ENCODE results near the gene FAM171A2. TPM values are rescaled to one million over a fixed set of nuclear protein-coding genes. Genes with fewer than 3 reads are reported as not detected.

Gene FAM171A2
- 0.37 TPM in 1 of 2 replicates, not detected in the other for total RNA-seq (2013; cell fraction: nucleolus; rRNA removed)
- total RNA-seq (2014; rRNA removed) (1.1 and 1.3 TPM in 2 replicates), total RNA-seq (2014; rRNA removed; fragmentation: Illumina TruSeq; extraction: Trizol) (0.09 and 0.36 TPM in 2 replicates), total RNA-seq (2021) (1.3 and 1.7 TPM in 2 replicates), polyA plus RNA-seq (2011; rRNA removed) (0.04 and 0.18 TPM in 2 replicates), polyA plus RNA-seq (2014; fragmentation: Illumina TruSeq; extraction: Trizol) (0.13 TPM in 1 of 2 replicates, not detected in the other), polyA plus RNA-seq (2014; fragmentation: Nextera tagmentation; extraction: Ambion mirVana) (under 1 TPM in 1 of 2 experiments, not detected in 1; 0.09 TPM), polyA plus RNA-seq (2014; rRNA removed) (0.82 and 1.1 TPM in 2 replicates), polyA plus RNA-seq (2016; fragmentation: Nextera tagmentation; extraction: Ambion mirVana) (under 1 TPM in 1 of 2 experiments, not detected in 1; 0.08 TPM), polyA minus RNA-seq (2011; rRNA and poly(A)+ RNA removed) (0.22 and 0.41 TPM in 2 replicates), Bru-seq, nascent RNA (percentile 24 among the genes with signal in this experiment), BruChase-seq, experiment 1, labeled RNA remaining after a 6-hour chase (percentile 11 among the genes with signal in this experiment), BruChase-seq, experiment 2, labeled RNA remaining after a 2-hour chase (not detected)
- 0.10 TPM for polyA plus RNA-seq (2011; ENCODE audit: low read depth)
- 0.16 and 0.33 TPM in 2 replicates for polyA plus RNA-seq (2011; cell fraction: cytosol; rRNA removed)
- 0.34 and 0.39 TPM in 2 replicates for polyA plus RNA-seq (2011; cell fraction: nucleus; rRNA removed)
- 0.57 and 0.59 TPM in 2 replicates for polyA plus RNA-seq (2012)
- polyA minus RNA-seq (2011; cell fraction: cytosol; rRNA and poly(A)+ RNA removed) = 0.83 TPM in 1 of 2 replicates, not detected in the other
- 0.12 and 0.38 TPM in 2 replicates for polyA minus RNA-seq (2011; cell fraction: nucleus; rRNA and poly(A)+ RNA removed)
- long read RNA-seq, experiment 1 = 0 reads
- long read RNA-seq, experiment 2 = 0 reads

DNA sequence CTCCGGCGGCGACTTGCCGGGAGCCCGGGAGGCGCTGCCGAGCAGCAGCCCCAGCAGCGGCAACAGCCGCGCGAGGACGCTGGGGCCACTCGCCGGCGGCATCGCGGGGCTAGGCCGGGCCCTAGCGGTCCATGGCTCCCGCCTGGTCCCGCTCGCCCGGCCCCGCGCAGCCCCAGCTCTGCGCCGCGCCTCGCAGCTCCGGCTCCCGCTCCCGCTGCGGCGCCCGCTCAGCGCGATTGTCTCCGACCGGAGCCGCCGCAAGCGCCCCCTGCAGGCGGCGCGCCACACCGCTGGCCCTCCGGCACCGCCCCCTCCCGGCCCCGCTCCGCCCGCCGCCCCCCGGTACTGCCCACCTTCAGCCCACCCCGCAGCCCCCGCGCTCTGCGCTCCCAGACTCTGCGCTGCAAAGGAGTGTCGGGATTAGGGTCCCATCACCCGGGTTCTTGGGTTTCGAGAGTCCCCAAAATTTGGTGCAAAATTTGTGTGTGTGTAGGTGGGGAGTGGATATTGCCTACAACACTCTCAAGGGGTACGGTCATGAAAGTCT is at the start of gene FAM171A2:
TSS of gene FAM171A2 (minus strand) at position 241 of the 547 bp plus-strand sequence. CDS start at position 102, 139 bp downstream.
- peak within 1 kb of the TSS; percentile 34; the same call in 1 of the 2 replicates for H3K9ac ChIP-seq (ENCODE audit: control insufficient read depth, insufficient read depth, low read length)
- in situ Hi-C loops (cut with MboI) = no loop called here
- TF ChIP-seq HDAC2 (IDR thresholded peaks at IDR 0.05) = no peak
- no peak for TF ChIP-seq STAT3 (IDR thresholded peaks at IDR 0.05; ENCODE audit: low read depth, low read length)
- TF ChIP-seq SREBF2 (IDR thresholded peaks at IDR 0.05; ENCODE audit: low read length) = no peak
- TF ChIP-seq, protein P1, sequence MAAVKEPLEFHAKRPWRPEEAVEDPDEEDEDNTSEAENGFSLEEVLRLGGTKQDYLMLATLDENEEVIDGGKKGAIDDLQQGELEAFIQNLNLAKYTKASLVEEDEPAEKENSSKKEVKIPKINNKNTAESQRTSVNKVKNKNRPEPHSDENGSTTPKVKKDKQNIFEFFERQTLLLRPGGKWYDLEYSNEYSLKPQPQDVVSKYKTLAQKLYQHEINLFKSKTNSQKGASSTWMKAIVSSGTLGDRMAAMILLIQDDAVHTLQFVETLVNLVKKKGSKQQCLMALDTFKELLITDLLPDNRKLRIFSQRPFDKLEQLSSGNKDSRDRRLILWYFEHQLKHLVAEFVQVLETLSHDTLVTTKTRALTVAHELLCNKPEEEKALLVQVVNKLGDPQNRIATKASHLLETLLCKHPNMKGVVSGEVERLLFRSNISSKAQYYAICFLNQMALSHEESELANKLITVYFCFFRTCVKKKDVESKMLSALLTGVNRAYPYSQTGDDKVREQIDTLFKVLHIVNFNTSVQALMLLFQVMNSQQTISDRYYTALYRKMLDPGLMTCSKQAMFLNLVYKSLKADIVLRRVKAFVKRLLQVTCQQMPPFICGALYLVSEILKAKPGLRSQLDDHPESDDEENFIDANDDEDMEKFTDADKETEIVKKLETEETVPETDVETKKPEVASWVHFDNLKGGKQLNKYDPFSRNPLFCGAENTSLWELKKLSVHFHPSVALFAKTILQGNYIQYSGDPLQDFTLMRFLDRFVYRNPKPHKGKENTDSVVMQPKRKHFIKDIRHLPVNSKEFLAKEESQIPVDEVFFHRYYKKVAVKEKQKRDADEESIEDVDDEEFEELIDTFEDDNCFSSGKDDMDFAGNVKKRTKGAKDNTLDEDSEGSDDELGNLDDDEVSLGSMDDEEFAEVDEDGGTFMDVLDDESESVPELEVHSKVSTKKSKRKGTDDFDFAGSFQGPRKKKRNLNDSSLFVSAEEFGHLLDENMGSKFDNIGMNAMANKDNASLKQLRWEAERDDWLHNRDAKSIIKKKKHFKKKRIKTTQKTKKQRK (IDR thresholded peaks at IDR 0.05; ENCODE audit: low read depth, low read length) = no peak
- TF ChIP-seq, protein P2, sequence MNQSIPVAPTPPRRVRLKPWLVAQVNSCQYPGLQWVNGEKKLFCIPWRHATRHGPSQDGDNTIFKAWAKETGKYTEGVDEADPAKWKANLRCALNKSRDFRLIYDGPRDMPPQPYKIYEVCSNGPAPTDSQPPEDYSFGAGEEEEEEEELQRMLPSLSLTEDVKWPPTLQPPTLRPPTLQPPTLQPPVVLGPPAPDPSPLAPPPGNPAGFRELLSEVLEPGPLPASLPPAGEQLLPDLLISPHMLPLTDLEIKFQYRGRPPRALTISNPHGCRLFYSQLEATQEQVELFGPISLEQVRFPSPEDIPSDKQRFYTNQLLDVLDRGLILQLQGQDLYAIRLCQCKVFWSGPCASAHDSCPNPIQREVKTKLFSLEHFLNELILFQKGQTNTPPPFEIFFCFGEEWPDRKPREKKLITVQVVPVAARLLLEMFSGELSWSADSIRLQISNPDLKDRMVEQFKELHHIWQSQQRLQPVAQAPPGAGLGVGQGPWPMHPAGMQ (IDR thresholded peaks at IDR 0.05; ENCODE audit: borderline replicate concordance) = no peak
- TF ChIP-seq HDGF (IDR thresholded peaks at IDR 0.05) = no peak
- peak; percentile 25; the same call in 1 of the 2 replicates for TF ChIP-seq RAD21 (IDR thresholded peaks at IDR 0.05; ENCODE audit: insufficient read depth, low read depth, low read length)
- no peak for TF ChIP-seq CBX5 (IDR thresholded peaks at IDR 0.05; ENCODE audit: low read depth)
- no peak for TF ChIP-seq EZH2 (IDR thresholded peaks at IDR 0.05; ENCODE audit: borderline replicate concordance, control insufficient read depth, low read depth, low read length)
- no peak for TF ChIP-seq POU2F2 (IDR thresholded peaks at IDR 0.05; ENCODE audit: borderline replicate concordance, low read depth, low read length)
- no peak for TF ChIP-seq SIX5 (IDR thresholded peaks at IDR 0.05; ENCODE audit: low read depth, low read length, severe bottlenecking)
- TF ChIP-seq, protein P3, sequence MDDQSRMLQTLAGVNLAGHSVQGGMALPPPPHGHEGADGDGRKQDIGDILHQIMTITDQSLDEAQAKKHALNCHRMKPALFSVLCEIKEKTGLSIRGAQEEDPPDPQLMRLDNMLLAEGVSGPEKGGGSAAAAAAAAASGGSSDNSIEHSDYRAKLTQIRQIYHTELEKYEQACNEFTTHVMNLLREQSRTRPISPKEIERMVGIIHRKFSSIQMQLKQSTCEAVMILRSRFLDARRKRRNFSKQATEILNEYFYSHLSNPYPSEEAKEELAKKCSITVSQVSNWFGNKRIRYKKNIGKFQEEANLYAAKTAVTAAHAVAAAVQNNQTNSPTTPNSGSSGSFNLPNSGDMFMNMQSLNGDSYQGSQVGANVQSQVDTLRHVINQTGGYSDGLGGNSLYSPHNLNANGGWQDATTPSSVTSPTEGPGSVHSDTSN (IDR thresholded peaks at IDR 0.05; ENCODE audit: insufficient replicate concordance, low read depth, low read length) = no peak

More for the DNA sequence above, at the start of gene FAM171A2:
- Histone ChIP-seq H3K27ac (ENCODE audit: control insufficient read depth, insufficient read depth) (no peak within 1 kb of the TSS), H3K4me1 (ENCODE audit: control insufficient read depth, insufficient read depth, low read length) (no peaks in the 10 kb centered on the region), H3K4me2 (ENCODE audit: control insufficient read depth, insufficient read depth) (peak within 1 kb of the TSS; percentile 94), H3K27me3 (replicated peaks in 1 of 2; ENCODE audit: control insufficient read depth in 2 of 2, insufficient read depth in 2 of 2, low read length in 1 of 2) (peaks cover 0 to 2% of the 10 kb centered on the region in 2 experiments; a peak in 3 of 4 replicates), H4K20me1 (ENCODE audit: control insufficient read depth, insufficient read depth) (no peaks in the 10 kb centered on the region), H3K79me2 (ENCODE audit: control insufficient read depth, insufficient read depth, low read length) (no peaks in the 10 kb centered on the region), H3K4me3 (peak within 1 kb of the TSS; percentile 67), H3K9me3 (replicated peaks; ENCODE audit: control insufficient read depth, insufficient read depth, low read length) (no peaks in the 10 kb centered on the region), H3K36me3 (ENCODE audit: control insufficient read depth in 2 of 2, insufficient read depth in 2 of 2, low read length in 1 of 2) (no peaks in the 10 kb centered on the region), H2AFZ (ENCODE audit: control insufficient read depth, low read depth, low read length) (peak within 1 kb of the TSS; percentile 66)
- no peak for DNase-seq (ENCODE audit: low read depth, low spot score)
- intact Hi-C loops (cut with micrococcal nuclease; ENCODE audit: unreplicated experiment) = no loop called here
- POLR2A ChIA-PET = no interaction called here
- WGBS (ENCODE audit: insufficient coverage, insufficient replicate concordance, low lambda C conversion rate, missing lambda C conversion rate) = under 1% methylated on average over 32 of the region's 63 CpGs
- ATAC-seq = peak; percentile 96
- no peak for FAIRE-seq
- SMC1A ChIA-PET (ENCODE audit: uncharacterized antibody, unreplicated experiment) = interaction anchor here (0.9 to 1.0 kb wide), 2 partner anchors 13 to 16 kb away, joined by 3 read pairs; no protein-coding TSS in a partner anchor
- RAD21 ChIA-PET (ENCODE audit: unreplicated experiment) = interaction anchor here (0.9 to 1.1 kb wide), 4 partner anchors 10 to 159 kb away, joined by 3 to 4 read pairs (median 3); no protein-coding TSS in a partner anchor
- CTCF ChIA-PET = interaction anchor here (0.7 to 2.9 kb wide), 16 partner anchors 8 to 336 kb away, joined by 3 to 11 read pairs (median 4); no protein-coding TSS in a partner anchor
- BruUV-seq (replicated peaks) = no TSS peak
